ENCODE data around the gene CTCFL.

The CTCFL gene

GRCh38 chr20:57467742-57468141, 57.2 kb downstream of the CTCFL start:
- TF ChIP-seq ZBTB7A (IDR thresholded peaks at IDR 0.05; ENCODE audit: low read depth) (no peak), TEAD4 (IDR thresholded peaks at IDR 0.05) (peak; percentile 8; the same call in 1 of the 2 replicates)

DNA sequence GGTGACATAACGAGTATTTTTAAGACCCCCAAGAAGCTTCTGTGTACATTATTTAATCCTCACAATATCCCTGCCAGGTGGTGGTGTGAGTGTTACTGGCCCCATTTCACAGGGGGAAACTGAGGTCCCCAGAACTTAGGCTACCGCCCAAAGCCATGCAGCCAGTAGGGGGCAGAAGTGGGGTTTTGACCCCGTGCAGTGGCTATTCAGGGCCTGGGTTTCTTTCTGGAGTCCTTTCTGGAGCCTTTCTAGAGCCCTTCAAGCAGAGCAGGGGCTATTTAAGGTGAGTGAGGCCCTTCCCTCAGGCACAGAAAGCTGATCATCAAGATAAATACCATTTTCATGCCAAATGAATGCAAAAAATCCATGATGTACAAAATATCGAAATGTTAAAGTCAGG, 59.0 kb downstream of the CTCFL start:
- TF ChIP-seq CREB1 (IDR thresholded peaks at IDR 0.05; ENCODE audit: low read depth), result no peak
- TF ChIP-seq CEBPB (IDR thresholded peaks at IDR 0.05), result no peak
- TF ChIP-seq TAF1 (IDR thresholded peaks at IDR 0.05; ENCODE audit: low read depth), result no peak
- TF ChIP-seq RAD21 (IDR thresholded peaks at IDR 0.05; ENCODE audit: low read depth), result no peak

- no peak for TF ChIP-seq TEAD4 (IDR thresholded peaks at IDR 0.05)
- TF ChIP-seq, protein P1, sequence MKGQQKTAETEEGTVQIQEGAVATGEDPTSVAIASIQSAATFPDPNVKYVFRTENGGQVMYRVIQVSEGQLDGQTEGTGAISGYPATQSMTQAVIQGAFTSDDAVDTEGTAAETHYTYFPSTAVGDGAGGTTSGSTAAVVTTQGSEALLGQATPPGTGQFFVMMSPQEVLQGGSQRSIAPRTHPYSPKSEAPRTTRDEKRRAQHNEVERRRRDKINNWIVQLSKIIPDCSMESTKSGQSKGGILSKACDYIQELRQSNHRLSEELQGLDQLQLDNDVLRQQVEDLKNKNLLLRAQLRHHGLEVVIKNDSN (IDR thresholded peaks at IDR 0.05), result no peak
- TF ChIP-seq EP300 (IDR thresholded peaks at IDR 0.05; ENCODE audit: borderline replicate concordance), result no peak
- no peak for TF ChIP-seq FOXM1 (IDR thresholded peaks at IDR 0.05; ENCODE audit: borderline replicate concordance, low read depth)
- no peak for TF ChIP-seq MAX (IDR thresholded peaks at IDR 0.05)
- TF ChIP-seq CEBPB (IDR thresholded peaks at IDR 0.05), result no peak
- no peak for TF ChIP-seq TCF12 (IDR thresholded peaks at IDR 0.05; ENCODE audit: low read depth)
- TF ChIP-seq EGR1 (IDR thresholded peaks at IDR 0.05), result no peak
- no peak for TF ChIP-seq NFIC (IDR thresholded peaks at IDR 0.05)
- TF ChIP-seq ZBTB7A (IDR thresholded peaks at IDR 0.05; ENCODE audit: low read depth), result no peak
- TF ChIP-seq, protein P2, sequence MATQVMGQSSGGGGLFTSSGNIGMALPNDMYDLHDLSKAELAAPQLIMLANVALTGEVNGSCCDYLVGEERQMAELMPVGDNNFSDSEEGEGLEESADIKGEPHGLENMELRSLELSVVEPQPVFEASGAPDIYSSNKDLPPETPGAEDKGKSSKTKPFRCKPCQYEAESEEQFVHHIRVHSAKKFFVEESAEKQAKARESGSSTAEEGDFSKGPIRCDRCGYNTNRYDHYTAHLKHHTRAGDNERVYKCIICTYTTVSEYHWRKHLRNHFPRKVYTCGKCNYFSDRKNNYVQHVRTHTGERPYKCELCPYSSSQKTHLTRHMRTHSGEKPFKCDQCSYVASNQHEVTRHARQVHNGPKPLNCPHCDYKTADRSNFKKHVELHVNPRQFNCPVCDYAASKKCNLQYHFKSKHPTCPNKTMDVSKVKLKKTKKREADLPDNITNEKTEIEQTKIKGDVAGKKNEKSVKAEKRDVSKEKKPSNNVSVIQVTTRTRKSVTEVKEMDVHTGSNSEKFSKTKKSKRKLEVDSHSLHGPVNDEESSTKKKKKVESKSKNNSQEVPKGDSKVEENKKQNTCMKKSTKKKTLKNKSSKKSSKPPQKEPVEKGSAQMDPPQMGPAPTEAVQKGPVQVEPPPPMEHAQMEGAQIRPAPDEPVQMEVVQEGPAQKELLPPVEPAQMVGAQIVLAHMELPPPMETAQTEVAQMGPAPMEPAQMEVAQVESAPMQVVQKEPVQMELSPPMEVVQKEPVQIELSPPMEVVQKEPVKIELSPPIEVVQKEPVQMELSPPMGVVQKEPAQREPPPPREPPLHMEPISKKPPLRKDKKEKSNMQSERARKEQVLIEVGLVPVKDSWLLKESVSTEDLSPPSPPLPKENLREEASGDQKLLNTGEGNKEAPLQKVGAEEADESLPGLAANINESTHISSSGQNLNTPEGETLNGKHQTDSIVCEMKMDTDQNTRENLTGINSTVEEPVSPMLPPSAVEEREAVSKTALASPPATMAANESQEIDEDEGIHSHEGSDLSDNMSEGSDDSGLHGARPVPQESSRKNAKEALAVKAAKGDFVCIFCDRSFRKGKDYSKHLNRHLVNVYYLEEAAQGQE (IDR thresholded peaks at IDR 0.05; ENCODE audit: low read depth), result no peak
- TF ChIP-seq TAF1 (IDR thresholded peaks at IDR 0.05; ENCODE audit: low read depth), result no peak
- TF ChIP-seq RAD21 (IDR thresholded peaks at IDR 0.05; ENCODE audit: low read depth), result no peak
- TF ChIP-seq CREB1 (IDR thresholded peaks at IDR 0.05; ENCODE audit: low read depth), result no peak
- TF ChIP-seq YY1 (IDR thresholded peaks at IDR 0.05; ENCODE audit: low read depth), result no peak
Measured at GRCh38 chr20:57465486-57465885, 59.5 kb downstream of the CTCFL start.

GRCh38 chr20:57464642-57465211, 60.2 kb downstream of the CTCFL start:
- TF ChIP-seq CEBPB (IDR thresholded peaks at IDR 0.05) (peak; percentile 96), MAX (IDR thresholded peaks at IDR 0.05) (no peak), RAD21 (IDR thresholded peaks at IDR 0.05; ENCODE audit: low read depth) (peak; percentile 12; the same call in 1 of the 2 replicates), FOXM1 (IDR thresholded peaks at IDR 0.05; ENCODE audit: borderline replicate concordance, low read depth) (no peak), NFIC (IDR thresholded peaks at IDR 0.05) (no peak)

DNA sequence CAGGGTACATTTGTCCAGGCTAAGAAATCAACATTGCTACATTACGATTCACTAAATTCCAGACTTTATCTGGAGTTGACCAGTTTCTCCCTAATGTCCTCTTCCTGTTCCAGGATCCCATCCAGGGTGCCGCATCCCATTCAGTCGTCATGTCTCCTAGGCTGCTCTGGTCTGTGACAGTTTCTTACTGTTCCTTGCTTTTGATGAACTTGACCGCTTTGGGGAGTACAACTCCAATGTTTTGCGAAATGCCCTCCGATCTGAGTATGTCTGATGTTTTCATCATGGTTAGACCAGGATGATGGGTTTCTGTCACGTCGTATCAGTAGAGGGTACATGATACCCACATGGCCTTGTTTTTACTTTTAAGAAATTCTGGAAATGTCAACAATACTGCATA, 62.2 kb downstream of the CTCFL start:
- TF ChIP-seq TEAD4 (IDR thresholded peaks at IDR 0.05) (no peak), TCF12 (IDR thresholded peaks at IDR 0.05; ENCODE audit: low read depth) (no peak), TAF1 (IDR thresholded peaks at IDR 0.05; ENCODE audit: low read depth) (no peak), ZBTB7A (IDR thresholded peaks at IDR 0.05; ENCODE audit: low read depth) (no peak), CREB1 (IDR thresholded peaks at IDR 0.05; ENCODE audit: low read depth) (no peak), FOXM1 (IDR thresholded peaks at IDR 0.05; ENCODE audit: borderline replicate concordance, low read depth) (no peak), MAX (IDR thresholded peaks at IDR 0.05) (no peak), NFIC (IDR thresholded peaks at IDR 0.05) (no peak), RAD21 (IDR thresholded peaks at IDR 0.05; ENCODE audit: low read depth) (no peak), EP300 (IDR thresholded peaks at IDR 0.05; ENCODE audit: borderline replicate concordance) (no peak), CEBPB (IDR thresholded peaks at IDR 0.05) (no peak), YY1 (IDR thresholded peaks at IDR 0.05; ENCODE audit: low read depth) (no peak), EGR1 (IDR thresholded peaks at IDR 0.05) (no peak)
- TF ChIP-seq, protein P2 (IDR thresholded peaks at IDR 0.05; ENCODE audit: low read depth), result no peak
- TF ChIP-seq, protein P1 (IDR thresholded peaks at IDR 0.05), result no peak

GRCh38 chr20:57461726-57462125, 63.2 kb downstream of the CTCFL start:
- TF ChIP-seq YY1 (IDR thresholded peaks at IDR 0.05; ENCODE audit: low read depth), result no peak
- TF ChIP-seq TAF1 (IDR thresholded peaks at IDR 0.05; ENCODE audit: low read depth), result no peak
- no peak for TF ChIP-seq CEBPB (IDR thresholded peaks at IDR 0.05)
- no peak for TF ChIP-seq TCF12 (IDR thresholded peaks at IDR 0.05; ENCODE audit: low read depth)
- no peak for TF ChIP-seq ZBTB7A (IDR thresholded peaks at IDR 0.05; ENCODE audit: low read depth)
